ENCODE results near the gene TYK2.

TYK2 gene

DNA sequence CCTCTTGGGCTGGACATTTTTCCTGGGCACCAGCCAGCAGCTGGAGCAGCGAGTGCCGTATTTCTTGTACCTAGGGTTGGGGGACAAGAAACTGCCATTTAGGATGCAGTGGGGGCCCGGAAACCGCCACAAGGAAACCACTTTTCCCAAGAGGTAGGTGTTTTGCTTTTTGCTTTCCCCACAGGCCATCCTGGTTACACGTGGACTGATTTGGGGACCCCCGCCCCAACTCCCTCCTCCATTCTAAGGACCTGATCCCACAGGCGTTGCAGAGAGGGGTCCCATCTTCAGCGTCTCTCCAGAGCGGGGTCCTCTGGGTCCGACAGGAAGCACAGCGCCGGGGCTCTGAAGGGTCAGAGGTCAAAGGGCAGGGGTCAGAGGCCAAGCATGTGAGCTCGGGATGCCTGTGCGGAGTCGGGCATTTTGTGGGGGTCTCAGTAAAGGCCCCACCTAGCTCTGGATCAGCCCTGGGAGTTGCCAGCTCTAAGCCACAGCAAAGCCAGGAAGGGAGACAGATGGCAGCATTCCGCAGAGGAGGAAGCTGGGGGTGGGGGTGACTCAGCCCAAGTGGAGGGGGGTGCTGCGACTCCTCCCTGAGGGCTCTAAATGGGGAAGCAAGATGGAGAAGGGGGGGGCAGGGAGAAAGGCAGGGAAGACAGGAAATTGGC, 75.1 kb downstream of the TYK2 start:
- DNase-seq, result no peak
